AG08395 (cell line): ENCODE results near the gene CLBA1.
"Not testable (repeated sequence)": the region's sequence is repeated elsewhere in the genome, so short reads cannot be mapped to it uniquely, and the experiment has no call there.

Experiments used
- DNase-seq: peaks from one replicate; pipeline ENCODE4 v3.0.0; 2012; ENCODE audit warnings: mixed read lengths, low spot score

The CLBA1 gene

GRCh38 chr14:104985675-104986486, at the start of gene CLBA1:
Gene CLBA1 (plus strand): TSS chr14:104985788. CDS start chr14:104986432, 644 bp downstream.
- peak; percentile 98 for DNase-seq

- no peak for DNase-seq
Observed at GRCh38 chr14:104935955-104936354, 49.6 kb upstream of the CLBA1 start.

- DNase-seq, result peak; percentile 3
Observed at GRCh38 chr14:104936361-104937155, 49.0 kb upstream of the CLBA1 start.

- DNase-seq, result peak; percentile 4
Observed at GRCh38 chr14:104937161-104937560, 48.4 kb upstream of the CLBA1 start.

GRCh38 chr14:104937694-104938365, 47.8 kb upstream of the CLBA1 start:
- peak; percentile 1 for DNase-seq

GRCh38 chr14:104938436-104938835, 47.2 kb upstream of the CLBA1 start:
- no peak for DNase-seq

- DNase-seq, result no peak
Observed at GRCh38 chr14:104938960-104939359, 46.6 kb upstream of the CLBA1 start.

- no peak for DNase-seq
Observed at GRCh38 chr14:104939666-104940410, 45.8 kb upstream of the CLBA1 start.

- DNase-seq, result peak; percentile 2
Observed at GRCh38 chr14:104940526-104941150, 45.0 kb upstream of the CLBA1 start.

GRCh38 chr14:104941508-104942365, 43.9 kb upstream of the CLBA1 start:
- DNase-seq, result no peak

- no peak for DNase-seq
Observed at GRCh38 chr14:104942586-104942985, 43.0 kb upstream of the CLBA1 start.

- DNase-seq, result not testable (repeated sequence)
Observed at GRCh38 chr14:104943216-104944015, 42.2 kb upstream of the CLBA1 start.

GRCh38 chr14:104944016-104944308, 41.6 kb upstream of the CLBA1 start:
- not testable (repeated sequence) for DNase-seq

- not testable (repeated sequence) for DNase-seq
Observed at GRCh38 chr14:104944436-104945205, 41.0 kb upstream of the CLBA1 start.

GRCh38 chr14:104945266-104945665, 40.3 kb upstream of the CLBA1 start:
- not testable (repeated sequence) for DNase-seq

- DNase-seq, result not testable (repeated sequence)
Observed at GRCh38 chr14:104945986-104946965, 39.3 kb upstream of the CLBA1 start.

- not testable (repeated sequence) for DNase-seq
Observed at GRCh38 chr14:104947201-104947600, 38.4 kb upstream of the CLBA1 start.
